ENCODE measurements around the gene FGF14.

FGF14 gene

DNA sequence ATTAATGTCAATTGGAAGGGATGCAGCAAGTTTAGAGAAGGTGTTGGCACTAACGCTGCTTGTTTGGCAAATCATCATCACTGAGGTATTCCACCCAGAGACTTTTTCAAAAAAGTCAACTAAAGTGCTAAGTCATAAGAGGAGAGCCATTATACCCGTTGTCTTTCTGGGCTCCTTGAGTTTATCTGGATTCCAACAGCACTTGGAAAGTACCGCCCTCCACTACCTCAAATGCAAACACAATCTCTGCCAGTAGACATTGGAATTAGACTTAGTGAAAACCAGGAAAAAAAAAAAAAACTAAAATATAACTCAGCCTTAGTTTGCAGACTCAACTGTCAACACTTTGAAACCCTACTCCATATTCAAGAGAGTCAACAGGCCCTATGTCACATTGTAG is 683.4 kb downstream of the FGF14 start:
- no peak for TF ChIP-seq CTCF (IDR thresholded peaks at IDR 0.05; ENCODE audit: extremely low read depth, missing control alignments)
- no peak for DNase-seq (ENCODE audit: low spot score)

DNA sequence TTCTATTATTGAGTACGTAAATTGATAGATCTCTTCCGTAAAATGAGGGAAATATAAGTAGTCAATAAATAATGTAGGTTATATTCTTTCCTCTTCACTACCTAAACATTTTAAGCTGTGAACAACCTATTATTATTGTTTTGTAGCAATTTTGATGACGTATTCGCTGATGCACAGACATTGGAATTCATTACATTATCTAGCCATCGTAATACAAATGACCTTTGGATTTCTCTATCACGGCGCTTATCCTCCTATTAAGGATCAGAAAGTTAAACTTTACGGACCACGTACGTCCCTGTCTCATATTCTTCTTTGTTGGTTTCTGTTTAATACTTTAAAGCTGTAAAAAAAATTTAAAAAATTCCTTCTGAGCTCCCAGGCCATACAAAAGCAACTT is 684.5 kb downstream of the FGF14 start:
- no peak for TF ChIP-seq CTCF (IDR thresholded peaks at IDR 0.05; ENCODE audit: extremely low read depth, missing control alignments)
- DNase-seq (ENCODE audit: low spot score), result no peak

DNA sequence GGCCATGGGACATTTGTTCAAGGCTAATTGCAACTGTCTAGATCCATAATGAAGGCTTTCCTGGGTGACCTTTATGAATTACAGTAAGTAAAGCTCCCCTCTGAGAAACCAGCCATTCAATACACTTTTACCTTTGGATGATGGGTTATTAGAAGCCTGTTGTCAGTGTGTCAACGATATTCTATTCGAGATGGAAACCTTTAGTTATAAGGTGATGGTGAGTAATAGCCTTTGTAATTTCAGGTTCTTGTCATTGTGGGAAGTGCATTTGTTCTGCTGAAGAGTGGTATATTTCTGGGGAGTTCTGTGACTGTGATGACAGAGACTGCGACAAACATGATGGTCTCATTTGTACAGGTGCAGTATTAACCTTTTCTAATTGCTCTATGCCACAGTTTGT is 687.7 kb downstream of the FGF14 start:
- no peak for TF ChIP-seq CTCF (IDR thresholded peaks at IDR 0.05; ENCODE audit: extremely low read depth, missing control alignments)
- DNase-seq (ENCODE audit: low spot score), result no peak

DNA sequence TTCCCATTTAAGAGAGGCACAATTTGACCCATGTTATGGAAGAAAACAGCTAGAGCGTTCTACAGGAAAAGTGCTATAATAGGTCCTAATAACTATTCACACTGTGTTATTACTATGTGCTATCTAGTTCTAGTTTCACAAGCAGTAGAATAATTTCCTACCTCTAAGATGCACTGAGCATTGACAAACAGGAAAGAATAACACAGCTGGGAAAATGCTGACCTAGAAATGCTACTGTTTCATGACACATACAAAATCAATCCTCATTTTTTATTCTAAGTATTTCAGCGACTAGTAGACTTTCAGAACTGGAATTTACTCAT is 689.9 kb downstream of the FGF14 start:
- no peak for DNase-seq (ENCODE audit: low spot score)
- no peak for TF ChIP-seq CTCF (IDR thresholded peaks at IDR 0.05; ENCODE audit: extremely low read depth, missing control alignments)

GRCh38 chr13:101711307-101712025 is 690.4 kb downstream of the FGF14 start:
- no peak for TF ChIP-seq CTCF (IDR thresholded peaks at IDR 0.05; ENCODE audit: extremely low read depth, missing control alignments)
- no peak for DNase-seq (ENCODE audit: low spot score)

DNA sequence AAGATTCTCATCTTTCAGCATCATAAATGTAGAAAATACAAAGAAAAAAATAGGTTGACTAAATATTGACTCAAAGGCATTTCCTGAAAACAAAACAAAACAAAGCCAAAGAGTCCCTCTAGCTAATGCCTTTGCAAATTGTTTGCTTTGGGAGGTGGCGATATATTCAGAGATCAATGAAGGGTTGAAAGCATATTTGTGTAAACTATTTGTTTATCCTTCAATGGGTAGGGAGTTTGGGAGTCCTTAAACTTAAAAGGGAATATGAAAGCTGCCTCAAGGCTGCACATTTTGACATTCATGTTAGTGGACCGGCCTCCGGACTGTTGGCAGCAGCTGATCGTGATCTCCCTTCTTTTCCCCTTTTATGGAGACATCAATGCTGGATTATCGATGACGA is 691.9 kb downstream of the FGF14 start:
- no peak for DNase-seq (ENCODE audit: low spot score)
- no peak for TF ChIP-seq CTCF (IDR thresholded peaks at IDR 0.05; ENCODE audit: extremely low read depth, missing control alignments)

DNA sequence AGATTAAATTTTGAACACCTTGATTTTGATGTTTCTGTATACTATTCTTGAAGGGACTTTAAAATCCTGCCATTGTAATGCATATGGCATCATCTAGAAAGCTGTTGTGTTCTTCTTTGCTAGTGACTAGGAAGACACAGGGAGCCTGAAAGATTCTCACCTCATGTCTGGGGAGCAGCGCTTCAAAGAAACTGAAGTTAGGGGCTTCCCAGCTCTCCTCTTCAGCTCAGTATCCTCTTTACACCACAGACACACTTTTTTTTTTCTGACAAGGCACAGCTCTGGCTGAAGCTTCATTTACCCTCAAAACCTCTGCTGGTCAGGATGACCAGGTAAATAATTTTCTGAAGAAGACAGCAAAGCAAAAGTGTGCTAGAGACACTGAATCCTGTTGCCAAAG is 693.7 kb downstream of the FGF14 start:
- no peak for DNase-seq (ENCODE audit: low spot score)
- no peak for TF ChIP-seq CTCF (IDR thresholded peaks at IDR 0.05; ENCODE audit: extremely low read depth, missing control alignments)

Measured in GM20000 (cell line).